ENCODE measurements around the gene KCND2.

The KCND2 gene

GRCh38 chr7:120254845-120255244 is 18.1 kb upstream of the KCND2 start:
- TF ChIP-seq CTCF (conservative IDR thresholded peaks at IDR 0.05; ENCODE audit: control insufficient read depth, insufficient read depth, low read depth, low read length): no peak
- peak; percentile 14 for DNase-seq (ENCODE audit: low read depth)
- H3K4me3 ChIP-seq (ENCODE audit: control insufficient read depth, low read depth, low read length): no peak overlapping the region

GRCh38 chr7:120256344-120257070 is 16.5 kb upstream of the KCND2 start:
- no peak for DNase-seq (ENCODE audit: low read depth)
- H3K4me3 ChIP-seq (ENCODE audit: control insufficient read depth, low read depth, low read length): no peak overlapping the region
- no peak for TF ChIP-seq CTCF (conservative IDR thresholded peaks at IDR 0.05; ENCODE audit: control insufficient read depth, insufficient read depth, low read depth, low read length)

GRCh38 chr7:120259386-120259785 is 13.6 kb upstream of the KCND2 start:
- no peak for TF ChIP-seq CTCF (conservative IDR thresholded peaks at IDR 0.05; ENCODE audit: control insufficient read depth, insufficient read depth, low read depth, low read length)
- H3K4me3 ChIP-seq (ENCODE audit: control insufficient read depth, low read depth, low read length): no peak overlapping the region
- peak; percentile 70 for DNase-seq (ENCODE audit: low read depth)

GRCh38 chr7:120260111-120260510 is 12.9 kb upstream of the KCND2 start:
- no peak overlapping the region for H3K4me3 ChIP-seq (ENCODE audit: control insufficient read depth, low read depth, low read length)
- no peak for DNase-seq (ENCODE audit: low read depth)
- TF ChIP-seq CTCF (conservative IDR thresholded peaks at IDR 0.05; ENCODE audit: control insufficient read depth, insufficient read depth, low read depth, low read length): no peak

GRCh38 chr7:120272261-120272660 is 714 bp upstream of the KCND2 start:
- peak overlapping the region; percentile 77 for H3K4me3 ChIP-seq (ENCODE audit: control insufficient read depth, low read depth, low read length)
- TF ChIP-seq CTCF (conservative IDR thresholded peaks at IDR 0.05; ENCODE audit: control insufficient read depth, insufficient read depth, low read depth, low read length): peak; percentile 76
- DNase-seq (ENCODE audit: low read depth): peak; percentile 79

GRCh38 chr7:120273476-120273975 is 551 bp downstream of the KCND2 start:
- no peak for TF ChIP-seq CTCF (conservative IDR thresholded peaks at IDR 0.05; ENCODE audit: control insufficient read depth, insufficient read depth, low read depth, low read length)

More at GRCh38 chr7:120273476-120273975, 551 bp downstream of the KCND2 start:
- peak; percentile 31 for DNase-seq (ENCODE audit: low read depth)
- peak overlapping the region; percentile 77 for H3K4me3 ChIP-seq (ENCODE audit: control insufficient read depth, low read depth, low read length)

All from fibroblast of mammary gland (primary cell).